Rectal smooth muscle tissue (tissue), 1 donor: ENCODE results near the gene HS6ST1.
A peak's percentile ranks its signal among the peaks of the same experiment; 100 is the strongest.

ENCODE experiments used
- H3K27ac ChIP-seq: one replicate; pipeline ENCODE4 v1.7.0; 2013; ENCODE audit warnings: low read depth, low read length, inconsistent platforms
- H3K27me3 ChIP-seq: one replicate; pipeline ENCODE4 v1.7.0; 2013; ENCODE audit warnings: low read length; ENCODE audit not compliant: control insufficient read depth, insufficient read depth
- H3K36me3 ChIP-seq: one replicate; pipeline ENCODE4 v1.7.0; 2013; ENCODE audit warnings: low read length; ENCODE audit not compliant: control insufficient read depth, insufficient read depth
- H3K4me1 ChIP-seq: one replicate; pipeline ENCODE4 v1.7.0; 2013; ENCODE audit warnings: low read length; ENCODE audit not compliant: control insufficient read depth, insufficient read depth
- H3K4me3 ChIP-seq: one replicate; pipeline ENCODE4 v1.7.0; 2013; ENCODE audit warnings: low read length
- H3K9ac ChIP-seq: one replicate; pipeline ENCODE4 v1.7.0; 2013; ENCODE audit warnings: low read length

The HS6ST1 gene

GRCh38 chr2:128309280-128310093, 9.2 kb downstream of the HS6ST1 start:
- no peak overlapping the region for H3K9ac ChIP-seq
- no peaks in the 10 kb centered on the region for H3K36me3 ChIP-seq
- H3K4me1 ChIP-seq: peaks cover 34% of the 10 kb centered on the region
- H3K4me3 ChIP-seq: no peak overlapping the region
- no peaks in the 10 kb centered on the region for H3K27me3 ChIP-seq
- peak overlapping the region; percentile 47 for H3K27ac ChIP-seq

- Histone ChIP-seq H3K9ac (no peak overlapping the region), H3K27me3 (no peaks in the 10 kb centered on the region), H3K27ac (peak overlapping the region; percentile 47), H3K4me1 (peaks cover 36% of the 10 kb centered on the region), H3K4me3 (no peak overlapping the region), H3K36me3 (no peaks in the 10 kb centered on the region)
Measured at GRCh38 chr2:128308889-128309279, 9.8 kb downstream of the HS6ST1 start.

GRCh38 chr2:128308284-128308731, 10.4 kb downstream of the HS6ST1 start:
- no peaks in the 10 kb centered on the region for H3K27me3 ChIP-seq
- no peak overlapping the region for H3K9ac ChIP-seq
- no peak overlapping the region for H3K4me3 ChIP-seq
- no peaks in the 10 kb centered on the region for H3K36me3 ChIP-seq
- peak overlapping the region; percentile 47 for H3K27ac ChIP-seq
- peaks cover 32% of the 10 kb centered on the region for H3K4me1 ChIP-seq

- Histone ChIP-seq H3K27me3 (no peaks in the 10 kb centered on the region), H3K27ac (peak overlapping the region; percentile 70), H3K9ac (no peak overlapping the region), H3K4me1 (peaks cover 32% of the 10 kb centered on the region), H3K4me3 (no peak overlapping the region), H3K36me3 (no peaks in the 10 kb centered on the region)
Measured at GRCh38 chr2:128307595-128307994, 11.1 kb downstream of the HS6ST1 start.

DNA sequence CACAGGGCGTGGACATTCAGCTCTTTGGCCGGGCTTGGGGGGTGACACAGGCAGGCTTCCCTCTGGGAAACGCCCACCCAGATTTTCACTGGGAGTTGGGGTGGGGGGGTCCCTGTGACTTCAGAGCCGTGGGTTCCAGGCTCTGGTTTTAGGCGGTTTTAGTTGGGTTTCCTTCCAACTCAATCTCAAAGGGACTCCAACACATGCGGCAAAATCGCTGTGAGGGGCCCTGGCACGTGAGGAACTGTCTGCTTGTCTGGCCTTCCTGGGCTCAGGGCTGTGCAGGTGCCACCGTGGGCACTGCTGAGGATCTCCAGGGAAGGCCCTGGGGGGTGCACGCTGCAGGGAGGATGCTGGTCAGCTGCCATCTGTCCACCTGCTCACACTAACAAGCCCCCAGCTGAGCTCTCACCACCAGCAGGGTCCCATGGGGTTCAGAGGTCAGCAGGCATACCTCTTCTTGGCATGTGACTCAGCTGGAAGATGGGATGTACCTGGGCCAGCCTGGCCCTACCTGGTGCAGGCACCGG, 11.7 kb downstream of the HS6ST1 start:
- no peak overlapping the region for H3K9ac ChIP-seq
- H3K27me3 ChIP-seq: no peaks in the 10 kb centered on the region
- no peak overlapping the region for H3K4me3 ChIP-seq
- no peaks in the 10 kb centered on the region for H3K36me3 ChIP-seq
- peak overlapping the region; percentile 70 for H3K27ac ChIP-seq
- peaks cover 32% of the 10 kb centered on the region for H3K4me1 ChIP-seq

DNA sequence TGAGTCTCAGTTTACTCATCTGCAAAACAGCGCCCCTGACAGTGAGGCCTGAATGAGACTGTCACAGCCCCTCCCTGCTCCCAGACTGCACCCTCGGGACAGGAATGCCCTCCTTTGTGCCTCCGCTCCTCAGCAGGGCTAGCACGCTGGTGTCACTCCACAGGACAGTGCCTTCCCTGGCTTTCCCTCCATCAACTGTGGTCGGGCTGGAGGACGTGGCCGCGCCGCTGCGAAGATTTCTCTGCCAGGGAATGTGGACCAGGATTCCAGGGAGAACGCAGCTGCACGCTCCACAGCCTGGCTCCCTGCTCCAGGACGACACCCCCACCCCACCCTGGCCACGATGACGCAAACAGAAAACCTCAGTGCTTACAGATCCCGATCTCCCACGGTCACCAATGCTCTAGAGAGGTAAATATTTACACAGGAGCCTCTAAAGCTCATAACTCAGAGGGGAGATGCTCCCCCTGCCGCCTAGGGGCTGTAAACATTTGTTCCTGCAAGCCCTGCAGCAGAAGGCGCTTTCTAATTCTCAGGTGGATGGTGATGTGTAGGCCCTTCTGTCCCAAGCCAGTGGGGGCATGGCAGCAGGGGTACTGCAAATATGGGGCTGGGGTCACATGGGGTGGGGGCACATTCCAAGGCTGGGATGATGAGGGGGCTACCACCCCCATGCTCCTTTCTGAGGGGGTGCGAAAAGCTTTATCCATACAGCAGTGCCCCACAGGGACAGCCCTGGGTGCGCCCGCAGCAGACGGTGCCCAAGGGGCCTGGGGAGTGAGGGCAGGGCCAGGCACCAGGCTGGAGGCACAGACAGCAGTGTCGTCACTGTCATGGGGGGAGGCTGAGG, 12.4 kb downstream of the HS6ST1 start:
- Histone ChIP-seq H3K36me3 (no peaks in the 10 kb centered on the region), H3K27ac (peak overlapping the region; percentile 92), H3K4me3 (peak overlapping the region; percentile 43), H3K4me1 (peaks cover 37% of the 10 kb centered on the region), H3K9ac (peak overlapping the region; percentile 27), H3K27me3 (no peaks in the 10 kb centered on the region)

- Histone ChIP-seq H3K4me3 (peak overlapping the region; percentile 43), H3K9ac (peak overlapping the region; percentile 27), H3K4me1 (peaks cover 44% of the 10 kb centered on the region), H3K36me3 (no peaks in the 10 kb centered on the region), H3K27ac (peak overlapping the region; percentile 92), H3K27me3 (no peaks in the 10 kb centered on the region)
Measured at GRCh38 chr2:128305555-128306080, 13.1 kb downstream of the HS6ST1 start.

- H3K4me1 ChIP-seq: peaks cover 44% of the 10 kb centered on the region
- H3K9ac ChIP-seq: no peak overlapping the region
- peak overlapping the region; percentile 92 for H3K27ac ChIP-seq
- no peaks in the 10 kb centered on the region for H3K36me3 ChIP-seq
- no peaks in the 10 kb centered on the region for H3K27me3 ChIP-seq
- no peak overlapping the region for H3K4me3 ChIP-seq
Measured at GRCh38 chr2:128304715-128305554, 13.7 kb downstream of the HS6ST1 start.

GRCh38 chr2:128304330-128304714, 14.3 kb downstream of the HS6ST1 start:
- Histone ChIP-seq H3K9ac (no peak overlapping the region), H3K27ac (peak overlapping the region; percentile 92), H3K27me3 (no peaks in the 10 kb centered on the region), H3K4me3 (no peak overlapping the region), H3K4me1 (peaks cover 39% of the 10 kb centered on the region), H3K36me3 (no peaks in the 10 kb centered on the region)

DNA sequence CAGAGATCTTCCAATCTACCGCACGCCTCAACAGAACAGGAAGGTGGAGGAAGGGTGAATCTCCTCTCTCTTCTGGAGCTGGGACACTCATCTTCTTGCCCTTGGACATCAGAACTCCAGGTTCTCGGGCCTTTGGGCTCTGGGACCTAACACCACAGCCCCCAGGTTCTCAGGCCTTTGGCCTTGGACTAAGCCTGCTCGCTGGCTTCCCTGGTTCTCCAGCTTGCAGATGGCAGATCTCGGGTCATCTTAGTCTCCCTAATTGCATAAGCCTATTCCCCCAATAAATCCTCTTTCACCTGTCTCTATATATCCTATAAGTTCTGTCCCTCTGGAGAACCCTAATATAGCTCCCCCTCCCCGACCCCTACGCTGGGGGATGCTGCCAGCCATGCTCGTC, 14.8 kb downstream of the HS6ST1 start:
- peaks cover 38% of the 10 kb centered on the region for H3K4me1 ChIP-seq
- H3K27me3 ChIP-seq: no peaks in the 10 kb centered on the region
- H3K4me3 ChIP-seq: no peak overlapping the region
- no peak overlapping the region for H3K9ac ChIP-seq
- H3K27ac ChIP-seq: peak overlapping the region; percentile 92
- no peaks in the 10 kb centered on the region for H3K36me3 ChIP-seq

DNA sequence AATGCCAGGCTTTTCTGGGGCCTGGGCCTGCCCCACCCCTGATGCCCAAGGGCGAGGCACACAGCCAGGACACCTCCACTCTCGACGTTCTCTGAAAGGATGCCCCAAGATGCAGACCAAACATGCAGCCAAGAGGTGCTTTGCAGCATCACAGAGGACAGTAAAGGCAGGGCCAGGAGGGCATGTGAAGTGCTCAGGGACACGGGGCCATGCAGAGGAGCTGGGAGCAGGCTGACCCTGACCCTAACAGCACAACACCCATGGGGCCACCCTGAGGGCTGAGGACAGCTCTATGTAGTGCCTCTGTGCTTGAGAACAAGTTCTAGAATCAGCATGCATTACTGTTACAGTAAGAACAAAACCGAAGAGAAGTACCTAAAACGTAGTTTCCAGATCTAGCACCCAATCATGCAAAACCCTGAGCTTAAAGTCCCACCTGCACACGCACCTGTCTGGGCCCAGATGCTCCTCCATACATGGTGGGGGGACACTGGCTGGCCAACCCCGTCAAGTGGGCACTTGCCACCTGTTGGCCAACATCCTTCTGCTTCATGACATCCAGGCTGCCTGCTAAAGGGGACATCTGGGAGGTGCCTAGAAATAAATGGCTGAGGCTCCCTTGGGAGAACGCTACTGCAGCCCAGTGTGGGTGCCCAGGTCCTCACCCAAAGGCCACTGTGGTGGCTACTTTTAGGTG, 15.4 kb downstream of the HS6ST1 start:
- Histone ChIP-seq H3K27ac (no peak overlapping the region), H3K36me3 (no peaks in the 10 kb centered on the region), H3K4me3 (no peak overlapping the region), H3K27me3 (no peaks in the 10 kb centered on the region), H3K4me1 (peaks cover 38% of the 10 kb centered on the region), H3K9ac (no peak overlapping the region)
